Measurements from ENCODE around the gene PLCD4.

PLCD4 gene

GRCh38 chr2:218659988-218660358 lies 52.3 kb downstream of the PLCD4 start:
- H3K27ac ChIP-seq, result peak overlapping the region; percentile 64
- no peak for DNase-seq (ENCODE audit: low read depth, low spot score)

GRCh38 chr2:218662377-218662776 lies 54.7 kb downstream of the PLCD4 start:
- H3K27ac ChIP-seq, result no peak overlapping the region
- DNase-seq (ENCODE audit: low read depth, low spot score), result no peak

GRCh38 chr2:218662827-218663226 lies 55.1 kb downstream of the PLCD4 start:
- H3K27ac ChIP-seq, result no peak overlapping the region
- DNase-seq (ENCODE audit: low read depth, low spot score), result no peak

- no peak overlapping the region for H3K27ac ChIP-seq
- no peak for DNase-seq (ENCODE audit: low read depth, low spot score)
These were observed 56.2 kb downstream of the PLCD4 start for GRCh38 chr2:218663901-218664300.

- no peak for DNase-seq (ENCODE audit: low read depth, low spot score)
- no peak overlapping the region for H3K27ac ChIP-seq
These were observed 57.0 kb downstream of the PLCD4 start for GRCh38 chr2:218664653-218665052.

- H3K27ac ChIP-seq, result peak overlapping the region; percentile 83
- peak; percentile 20 for DNase-seq (ENCODE audit: low read depth, low spot score)
These were observed 63.5 kb downstream of the PLCD4 start for GRCh38 chr2:218671097-218671653.

GRCh38 chr2:218671654-218672566 lies 64.2 kb downstream of the PLCD4 start, which contains the start of the genes RNF25 and STK36:
TSS of gene RNF25 (minus strand) at chr2:218672002. CDS start at chr2:218671970, 32 bp downstream.
TSS of gene STK36 (plus strand) at chr2:218672086. CDS start at chr2:218672830, 744 bp downstream.
- H3K27ac ChIP-seq, result peak within 1 kb of the TSS; percentile 83
- DNase-seq (ENCODE audit: low read depth, low spot score), result peak; percentile 12

- DNase-seq (ENCODE audit: low read depth, low spot score), result no peak
- H3K27ac ChIP-seq, result no peak overlapping the region
These were observed 71.4 kb downstream of the PLCD4 start for GRCh38 chr2:218679119-218679518.

- no peak for DNase-seq (ENCODE audit: low read depth, low spot score)
- no peak overlapping the region for H3K27ac ChIP-seq
These were observed 72.4 kb downstream of the PLCD4 start for GRCh38 chr2:218680061-218680460.
